DMS79 (cell line): ENCODE data around the gene WFIKKN2.
A peak's percentile ranks its signal among the peaks of the same experiment; 100 is the strongest.
"Not testable (repeated sequence)": the region's sequence is repeated elsewhere in the genome, so short reads cannot be mapped to it uniquely, and the experiment has no call there.

Experiments
- DNase-seq: peaks from one replicate; lab custom pipeline; 2025; lab: John Stamatoyannopoulos, UW

Gene WFIKKN2

DNA sequence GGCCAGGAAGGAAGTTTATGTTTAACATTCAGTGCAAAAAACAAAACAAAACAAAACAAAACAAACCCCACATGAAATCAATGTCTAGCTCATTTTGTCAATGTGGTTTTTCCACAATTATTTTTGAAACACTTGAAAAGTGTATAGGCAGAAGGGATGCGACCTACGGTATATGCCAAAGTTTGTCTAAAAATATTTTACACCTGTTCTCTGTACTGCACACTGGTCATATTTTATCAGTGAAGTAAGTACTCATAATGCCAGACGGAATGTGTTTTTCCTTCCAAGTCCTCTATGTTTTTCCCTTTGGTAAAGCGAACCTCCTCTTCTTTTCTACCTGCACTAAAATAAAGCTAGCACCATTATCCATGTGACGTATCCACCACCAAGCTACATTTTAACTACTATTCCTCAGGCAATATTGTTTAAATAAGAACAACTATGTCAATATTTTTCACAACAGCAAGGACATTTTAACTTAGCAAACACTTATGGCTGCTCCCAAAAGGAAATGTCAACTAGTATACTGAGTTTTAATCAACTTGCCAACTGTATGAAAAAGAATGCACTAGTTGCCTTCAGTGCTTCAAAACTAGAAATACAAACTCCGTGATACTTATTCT, 20.4 kb downstream of the WFIKKN2 start:
- no peak for DNase-seq

DNA sequence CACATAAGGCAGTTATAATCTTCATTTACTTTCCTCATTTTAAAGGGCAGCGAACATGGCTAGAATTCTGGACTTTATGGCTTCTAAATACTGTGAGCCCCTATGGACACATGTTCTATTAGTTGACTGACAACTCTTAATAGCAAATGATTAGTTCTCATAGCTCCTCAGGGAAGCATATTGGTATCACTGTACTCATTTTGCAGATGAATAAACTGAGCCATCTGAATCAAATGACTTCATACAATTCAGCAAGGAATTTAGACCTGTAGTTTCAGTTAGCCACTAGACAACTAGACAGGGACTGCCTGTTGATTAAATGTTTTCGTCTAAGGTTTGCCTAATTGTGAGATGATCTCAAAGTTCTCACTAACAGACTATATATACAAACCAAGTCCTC, 21.0 kb downstream of the WFIKKN2 start:
- no peak for DNase-seq

DNA sequence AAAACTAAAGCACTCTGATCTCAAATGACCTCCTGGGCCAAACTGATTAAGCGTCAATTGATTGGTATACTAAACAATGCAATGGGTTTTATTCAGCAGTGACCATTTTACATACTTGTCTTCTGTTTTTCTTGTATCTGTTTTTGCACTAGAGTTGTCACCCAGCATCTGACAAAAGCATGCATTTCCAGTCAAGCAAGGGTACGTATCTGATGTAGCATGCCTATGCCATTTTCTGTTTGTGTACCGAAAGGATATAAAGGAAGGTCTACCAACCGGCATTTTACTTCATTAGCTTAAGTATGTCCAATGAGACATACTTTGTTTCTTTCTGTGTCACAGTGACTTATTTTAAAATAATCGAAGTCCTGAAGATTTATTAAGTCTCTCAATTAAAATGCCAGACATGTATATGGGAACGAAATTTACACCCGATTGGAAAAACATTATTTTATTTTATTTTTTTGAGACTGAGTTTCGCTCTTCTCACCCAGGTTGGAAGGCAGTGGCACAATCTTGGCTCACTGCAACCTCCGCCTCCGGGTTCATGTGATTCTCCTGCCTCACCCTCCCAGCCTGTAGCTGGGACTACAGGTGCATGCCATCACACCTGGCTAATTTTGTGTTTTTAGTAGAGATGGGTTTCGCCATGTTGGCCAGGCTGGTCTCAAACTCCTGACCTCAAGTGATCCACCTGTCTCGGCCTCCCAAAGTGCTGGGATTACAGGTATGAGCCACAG, 23.3 kb downstream of the WFIKKN2 start:
- no peak for DNase-seq

DNA sequence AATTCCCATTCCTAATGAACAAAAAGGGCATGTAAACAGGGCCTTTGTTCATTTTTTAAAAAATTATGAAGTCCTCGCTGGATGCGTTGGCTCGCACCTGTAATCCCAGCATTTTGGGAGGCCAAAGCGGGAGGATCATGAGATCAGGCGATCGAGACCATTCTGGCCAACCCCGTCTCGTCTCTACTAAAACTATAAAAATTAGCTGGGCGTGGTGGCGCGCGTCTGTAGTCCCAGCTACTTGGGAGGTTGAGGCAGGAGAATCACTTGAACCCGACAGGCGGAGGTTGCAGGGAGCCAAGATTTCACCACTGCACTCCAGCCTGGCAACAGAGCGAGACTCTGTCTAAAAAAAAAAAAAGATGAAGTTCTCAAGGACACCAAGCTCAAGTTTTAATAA, 24.3 kb downstream of the WFIKKN2 start:
- DNase-seq: not testable (repeated sequence)

DNA sequence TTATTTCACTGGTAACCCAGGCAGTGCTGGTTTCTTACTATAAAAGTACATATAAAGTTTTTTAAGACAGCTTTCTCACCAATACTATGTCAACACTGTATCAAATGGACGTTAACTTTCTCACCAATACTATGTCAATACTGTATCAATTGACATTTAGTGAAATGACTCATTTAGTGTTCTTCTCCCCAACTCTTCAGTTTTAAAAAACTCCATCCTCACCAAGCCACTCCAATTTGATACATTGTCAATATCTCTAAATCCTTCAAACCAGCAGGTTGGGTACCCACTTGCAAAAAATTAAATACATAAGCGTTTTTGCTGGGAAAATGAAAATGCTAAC, 25.9 kb downstream of the WFIKKN2 start:
- DNase-seq: no peak

DNA sequence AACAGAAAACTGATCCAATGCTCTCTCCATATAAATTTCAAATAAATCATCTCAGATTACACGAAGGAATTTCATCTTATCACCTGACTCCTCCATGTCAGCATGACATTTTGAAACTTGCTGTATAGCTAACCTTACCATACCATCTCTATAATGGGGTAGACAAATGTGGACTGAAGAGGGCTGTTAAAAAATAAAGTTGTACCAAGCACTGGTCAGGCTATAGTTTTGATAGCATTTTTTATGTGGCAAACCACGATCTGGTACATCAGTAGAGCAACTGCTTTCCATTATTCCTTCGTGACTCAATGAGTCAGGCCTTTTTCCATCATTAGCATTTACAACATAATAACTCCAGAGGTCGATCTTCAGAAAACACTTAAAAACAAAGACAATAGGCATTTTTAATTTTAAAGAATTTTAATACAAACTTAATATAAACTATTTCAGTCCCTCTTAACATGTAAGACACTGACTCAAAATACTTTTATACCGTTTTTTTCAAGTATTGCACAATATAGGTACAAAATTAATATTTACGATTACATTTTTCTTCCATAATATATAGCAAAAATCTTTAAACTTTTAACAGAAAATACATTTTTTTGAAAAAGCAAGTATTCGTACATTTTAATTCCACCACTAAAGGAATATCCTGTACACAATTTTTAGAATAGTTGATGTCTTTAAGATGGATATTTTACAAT, 26.6 kb downstream of the WFIKKN2 start:
- no peak for DNase-seq

DNA sequence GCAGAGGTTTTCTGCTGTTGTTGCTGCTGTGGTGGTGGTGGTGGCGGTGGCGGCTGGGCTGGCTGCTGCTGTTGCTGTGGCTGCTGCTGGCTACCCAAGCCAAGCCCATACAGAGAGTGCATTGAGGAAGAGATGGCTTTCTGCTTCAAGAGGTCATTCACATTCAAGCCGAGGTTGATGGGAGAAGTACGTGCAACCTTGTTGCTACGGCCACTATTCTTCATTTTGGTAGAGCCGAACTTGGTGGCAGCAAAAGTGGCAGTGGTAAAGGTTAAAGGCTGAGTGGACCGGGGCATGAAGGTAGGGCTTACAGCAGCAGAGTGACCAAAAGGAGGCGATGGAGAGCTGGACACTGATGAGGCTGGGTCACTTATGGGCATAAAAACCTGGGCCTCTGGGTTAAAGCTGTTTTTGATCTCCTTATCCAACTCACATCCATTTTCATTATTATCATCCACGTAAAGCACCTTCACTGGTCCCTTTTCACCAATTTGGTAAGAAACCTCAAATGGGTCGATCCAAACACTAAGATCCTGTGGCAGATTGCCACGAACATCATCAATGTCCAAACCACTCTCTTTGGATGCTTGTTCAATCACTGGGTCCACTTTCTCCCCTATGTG, 27.9 kb downstream of the WFIKKN2 start:
- no peak for DNase-seq

DNA sequence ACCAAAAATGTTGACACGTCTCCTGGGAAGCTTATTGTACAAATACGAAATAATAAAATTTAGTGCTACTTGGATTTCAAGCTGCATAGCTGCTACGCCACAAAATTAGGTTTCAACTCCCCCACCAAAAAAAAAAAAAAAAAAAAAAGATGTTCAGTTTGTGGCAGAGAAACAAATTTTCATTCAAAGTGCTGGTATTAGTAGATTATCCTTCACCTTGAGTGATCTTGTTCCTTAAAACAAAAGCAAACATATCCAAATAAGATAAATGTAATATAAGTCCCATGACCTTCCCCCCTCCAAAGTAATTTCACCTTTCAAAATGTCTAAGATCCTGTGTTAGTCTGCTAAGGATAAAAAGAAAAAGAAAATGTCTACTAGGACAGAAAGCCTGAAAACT, 28.5 kb downstream of the WFIKKN2 start:
- no peak for DNase-seq

DNA sequence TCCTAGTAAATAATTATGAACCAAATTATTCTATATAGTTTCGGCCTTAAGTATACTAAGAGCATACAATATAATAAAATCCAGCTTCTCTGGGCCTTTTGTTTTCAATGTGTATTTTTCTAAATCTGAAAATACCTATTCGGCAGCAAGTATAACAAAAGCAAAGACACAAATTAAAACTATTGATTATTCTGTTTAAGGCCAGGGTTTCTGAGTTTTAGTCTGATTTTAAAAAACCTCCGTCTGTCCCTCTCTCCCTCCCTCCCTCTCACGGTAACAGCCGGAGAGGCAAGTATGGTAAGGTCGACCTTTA, 29.3 kb downstream of the WFIKKN2 start:
- no peak for DNase-seq

DNA sequence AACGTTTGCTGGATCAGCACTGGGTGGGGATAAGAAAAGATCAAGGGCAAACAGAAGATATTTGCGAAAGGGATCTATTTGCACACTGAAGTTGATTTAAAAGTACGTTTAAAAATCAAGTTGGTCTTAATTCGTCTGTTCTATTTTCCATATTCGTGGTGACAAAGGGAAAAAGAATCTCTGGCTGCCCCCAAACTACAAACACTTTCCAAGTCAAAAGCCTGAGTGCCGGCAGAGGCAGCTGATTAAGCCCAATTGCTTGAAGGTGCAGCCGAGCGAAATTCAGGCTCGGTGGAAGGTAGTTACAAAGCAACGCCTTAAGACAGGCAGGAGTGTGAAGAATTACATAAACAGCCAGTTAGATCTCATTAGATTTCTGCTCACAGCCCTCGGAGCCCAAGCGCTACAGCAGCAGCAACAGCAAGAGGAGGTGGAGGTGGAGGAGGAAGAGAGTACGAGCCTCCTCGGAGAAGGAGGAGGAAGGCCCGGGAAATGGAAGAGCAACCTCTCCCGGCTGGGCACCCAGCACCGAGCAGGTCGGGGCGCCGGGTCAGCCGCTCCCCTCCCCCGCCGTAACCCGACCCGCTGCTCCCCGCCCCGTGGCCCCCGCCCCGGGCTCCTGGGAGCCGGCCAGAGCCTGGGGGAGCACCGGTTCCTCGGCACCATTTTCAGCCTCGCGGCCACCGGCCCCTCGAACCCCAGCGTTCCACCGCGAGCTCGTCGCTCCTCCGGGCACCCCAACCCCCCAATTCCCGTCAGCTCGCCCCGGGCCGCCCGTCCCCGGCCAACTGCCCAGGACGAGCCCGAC, 29.9 kb downstream of the WFIKKN2 start:
- DNase-seq: peak; percentile 53

DNA sequence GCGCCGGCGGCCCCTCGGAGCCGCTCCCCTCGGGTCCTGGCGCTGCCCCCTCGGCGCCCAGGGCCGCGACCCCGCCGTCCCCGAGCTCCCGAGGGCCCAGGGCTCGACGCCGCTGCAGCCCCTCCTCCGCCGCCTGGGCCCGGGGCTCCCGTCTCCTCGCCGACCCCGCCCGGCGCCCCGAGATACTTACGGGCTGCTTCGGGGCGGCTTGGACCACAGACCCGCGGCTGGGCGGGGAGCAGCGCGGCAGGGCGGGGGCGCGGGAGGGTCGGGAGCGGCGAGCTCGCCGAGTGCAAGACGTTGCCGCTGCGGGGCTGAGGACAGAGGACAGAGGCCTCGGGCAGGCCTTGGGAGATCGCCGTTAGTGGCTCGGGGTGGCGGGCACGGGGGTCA, 30.5 kb downstream of the WFIKKN2 start:
- DNase-seq: no peak

DNA sequence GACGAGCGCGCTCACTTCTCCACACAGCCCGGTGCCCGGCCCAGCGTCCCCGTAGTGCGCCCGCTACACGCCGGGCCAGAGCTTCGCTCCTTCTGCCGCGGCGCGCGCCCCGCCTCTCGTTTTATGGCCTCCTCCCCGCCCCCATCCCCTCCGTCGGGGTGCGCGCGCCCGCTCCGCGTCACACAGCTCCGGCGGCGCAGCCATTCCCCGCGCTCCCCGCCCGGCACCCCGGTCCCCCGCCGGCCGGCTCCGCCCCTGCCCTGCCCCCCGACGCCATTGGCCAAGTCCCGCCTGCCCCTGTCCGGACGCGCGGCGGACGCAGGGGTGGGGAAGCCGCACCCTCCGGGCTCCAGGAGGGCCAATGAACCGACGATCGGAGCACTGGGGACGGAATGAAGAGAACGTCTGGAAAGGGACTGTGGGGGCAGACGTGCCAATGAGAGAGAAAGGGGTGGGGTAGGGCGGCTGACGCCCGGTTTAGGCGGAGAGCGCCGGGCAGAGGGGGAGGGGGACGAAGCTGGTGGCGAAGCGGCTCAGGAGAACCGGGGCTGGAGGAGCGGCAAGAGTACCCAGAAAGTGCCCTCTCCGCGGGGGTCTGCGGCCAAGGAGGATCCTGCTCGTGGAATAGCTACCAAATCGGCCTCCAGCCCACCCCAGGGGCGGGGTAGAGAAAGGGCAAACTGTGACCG, 31.0 kb downstream of the WFIKKN2 start, which contains the start of gene TOB1:
TSS of gene TOB1 (minus strand) at position 94 of the 689 bp plus-strand sequence. CDS start 2,337 bp downstream, outside the sequence.
- peak; percentile 89 for DNase-seq

DNA sequence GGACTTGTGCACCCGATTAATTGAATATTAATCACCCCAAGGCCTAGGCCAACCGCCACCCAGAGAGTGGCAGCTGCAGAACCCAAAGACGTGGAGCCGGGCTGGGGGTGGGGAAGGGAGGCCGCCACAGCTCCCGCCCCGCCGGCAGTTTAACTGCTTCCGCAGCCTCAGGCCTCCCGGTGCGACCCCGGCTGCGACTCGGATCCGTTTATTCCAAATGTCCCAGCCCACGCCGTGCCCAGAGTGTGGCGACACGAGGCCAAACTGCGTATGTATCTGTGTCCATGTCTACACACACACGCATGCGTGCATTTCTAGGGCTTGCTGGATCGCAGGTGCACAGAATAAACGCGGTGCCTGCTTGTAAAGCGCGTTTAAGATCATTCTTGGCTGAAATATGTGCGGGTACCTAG, 31.6 kb downstream of the WFIKKN2 start:
- DNase-seq: peak; percentile 87

DNA sequence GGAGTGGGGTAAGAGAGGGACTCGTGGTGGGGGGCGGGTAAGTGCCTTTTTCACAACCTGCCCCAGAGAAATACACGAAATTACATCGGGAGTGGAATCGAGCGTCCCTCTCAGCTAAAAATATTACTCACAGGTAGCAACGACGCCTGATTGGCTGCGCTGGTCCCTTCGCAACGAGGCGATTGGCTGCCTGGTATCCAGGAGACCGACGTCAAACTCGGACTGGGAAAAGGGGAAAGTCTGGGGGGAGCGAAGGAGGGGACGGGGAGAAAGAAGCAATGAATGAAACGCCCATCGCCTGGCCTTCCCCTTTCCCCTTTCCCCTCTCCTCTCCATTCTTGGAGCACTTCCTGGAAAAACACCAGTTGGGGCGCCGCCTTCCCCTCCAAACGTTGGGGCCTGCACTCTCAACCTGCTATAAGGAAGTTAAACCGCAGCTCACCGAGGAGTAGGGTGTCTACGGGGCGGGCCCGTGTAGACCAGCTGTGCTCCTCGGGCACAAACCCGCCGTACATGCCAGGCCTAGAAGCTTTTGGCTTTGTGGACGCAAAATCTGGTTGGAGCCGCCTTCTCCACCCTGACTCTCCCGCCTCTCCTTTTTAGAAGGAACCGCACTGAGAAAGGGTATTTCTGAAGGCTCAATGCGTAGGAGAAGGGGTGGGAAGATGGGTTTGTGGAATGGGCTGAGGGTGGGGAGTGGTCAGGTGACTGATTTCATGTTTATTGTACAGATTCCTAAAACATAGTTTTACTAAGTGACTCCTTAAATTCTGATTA, 32.2 kb downstream of the WFIKKN2 start:
- peak; percentile 97 for DNase-seq

DNA sequence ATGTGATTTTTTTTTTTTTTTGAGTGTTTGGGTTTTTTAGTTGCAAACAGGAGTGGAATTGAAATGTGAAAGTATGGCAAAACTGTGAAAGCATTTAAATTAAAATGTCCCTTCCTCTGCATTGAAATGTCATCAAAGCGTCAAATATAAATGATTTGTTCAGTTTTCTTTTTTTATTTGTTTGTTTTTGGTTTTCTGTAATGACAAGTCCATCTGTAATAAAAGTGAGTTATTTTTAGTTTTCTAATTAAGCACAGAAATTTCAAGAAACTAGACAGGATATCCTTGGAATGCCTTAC, 32.7 kb downstream of the WFIKKN2 start:
- no peak for DNase-seq

DNA sequence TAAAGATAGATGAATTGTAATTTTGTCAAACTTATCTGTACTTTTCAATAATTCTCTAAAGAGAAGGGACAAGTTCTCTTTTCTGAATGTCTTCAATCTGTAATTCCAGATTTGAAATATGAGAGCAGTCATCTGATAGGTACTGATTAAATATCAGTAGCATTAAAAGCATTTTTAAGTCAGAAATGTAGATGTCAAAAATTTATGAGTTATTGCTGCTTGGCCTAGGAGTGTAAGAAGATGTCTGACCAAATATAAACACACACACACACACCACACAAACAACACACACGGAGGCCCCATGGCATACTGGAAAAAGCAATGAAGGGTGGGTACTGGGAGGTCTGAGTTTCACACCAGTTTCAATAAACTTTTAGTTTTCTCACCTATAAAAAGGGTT, 33.2 kb downstream of the WFIKKN2 start:
- DNase-seq: no peak

DNA sequence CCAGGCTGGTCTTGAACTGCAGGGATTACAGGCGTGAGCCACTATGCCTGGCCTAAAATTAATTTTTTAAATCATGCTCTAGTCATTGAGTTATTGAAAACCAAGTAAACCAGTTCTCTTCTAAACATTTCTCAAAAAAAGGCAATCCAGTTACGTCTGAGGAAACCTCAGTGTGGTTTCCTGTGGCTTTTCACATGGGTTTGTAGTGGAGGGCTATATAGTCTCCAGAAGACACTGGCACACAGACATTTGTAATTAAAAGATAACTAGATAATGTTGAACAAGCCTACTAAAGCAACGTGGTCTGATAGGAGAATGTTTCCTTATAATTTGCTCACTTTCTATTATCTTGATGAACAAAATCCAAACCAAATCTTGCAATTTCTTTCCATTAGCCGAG, 36.0 kb downstream of the WFIKKN2 start:
- no peak for DNase-seq

DNA sequence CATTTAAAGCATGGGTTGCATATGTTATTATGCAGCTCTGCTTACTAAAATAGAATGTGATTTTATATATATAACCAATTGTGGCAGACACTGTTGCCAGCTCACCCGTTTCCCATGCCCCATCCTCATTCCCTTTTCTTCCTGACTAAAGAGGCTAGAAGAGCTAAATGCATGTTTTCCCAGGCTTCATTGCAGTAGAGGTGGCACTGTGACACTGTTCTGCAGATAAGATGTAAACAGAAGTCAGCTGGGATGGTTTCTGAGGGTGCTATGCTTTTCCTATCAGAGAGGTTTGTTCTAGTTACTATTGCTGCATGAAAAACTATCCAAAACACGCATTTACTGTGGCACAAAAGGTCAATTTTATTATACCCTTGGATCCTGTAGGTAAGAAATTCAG, 36.5 kb downstream of the WFIKKN2 start:
- DNase-seq: no peak

DNA sequence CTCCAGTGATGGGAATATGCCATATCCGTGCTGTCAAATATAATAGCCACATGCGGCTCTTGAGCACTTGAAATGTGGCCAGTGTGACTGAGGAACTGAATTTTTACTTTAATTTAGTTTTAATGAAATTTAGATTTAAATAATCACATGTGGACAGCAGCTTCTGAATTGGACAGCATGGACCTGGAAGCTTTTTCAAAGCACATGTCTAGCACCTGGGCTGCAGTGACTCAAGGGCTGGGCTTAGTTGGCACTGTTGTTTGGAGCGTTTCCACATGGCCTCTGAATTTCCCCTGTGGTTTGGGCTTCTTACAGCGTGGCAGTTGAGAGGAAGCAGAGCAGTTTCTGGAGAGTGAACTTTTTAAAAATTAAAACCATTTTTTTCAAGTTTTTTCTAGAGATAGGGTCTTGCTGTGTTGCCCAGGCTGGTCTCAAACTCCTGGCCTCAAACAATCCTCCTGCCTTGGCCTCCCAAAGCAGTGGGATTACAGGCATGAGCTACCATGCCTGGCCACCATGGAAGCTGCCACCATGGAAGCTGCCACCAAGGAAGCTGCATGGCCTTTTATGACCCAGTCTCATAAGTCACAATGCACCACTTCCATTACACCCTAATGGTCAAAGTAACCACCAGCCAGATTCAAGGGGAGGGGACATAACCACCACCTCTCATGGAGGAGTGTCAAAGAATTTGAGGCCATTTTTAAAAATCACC, 37.5 kb downstream of the WFIKKN2 start:
- no peak for DNase-seq

DNA sequence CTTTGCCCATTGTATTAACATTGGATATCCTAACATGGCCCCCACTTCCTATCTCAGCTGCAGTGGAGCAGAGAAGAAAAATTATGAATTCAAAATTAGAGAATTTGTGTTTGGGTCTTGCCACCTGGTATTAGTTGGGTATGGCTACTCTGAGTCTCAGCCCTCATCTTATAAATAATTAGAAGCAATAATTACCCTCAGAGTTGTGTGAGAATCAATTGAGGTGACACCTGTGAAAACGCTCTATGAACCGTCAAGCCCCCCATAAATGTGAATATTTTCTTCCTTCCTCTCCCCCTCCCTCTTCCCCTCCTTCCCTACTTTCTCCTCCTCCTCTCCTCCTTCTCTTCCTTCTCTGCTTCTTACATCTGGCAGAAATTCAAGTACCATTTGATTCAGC, 39.7 kb downstream of the WFIKKN2 start:
- DNase-seq: no peak
